ENCODE data around the gene EFNA3. TPM values are rescaled to one million over a fixed set of nuclear protein-coding genes. Genes with fewer than 3 reads are reported as not detected.

Gene EFNA3
- total RNA-seq, 1 experiment from 2014 or later: 2.3 TPM

DNA sequence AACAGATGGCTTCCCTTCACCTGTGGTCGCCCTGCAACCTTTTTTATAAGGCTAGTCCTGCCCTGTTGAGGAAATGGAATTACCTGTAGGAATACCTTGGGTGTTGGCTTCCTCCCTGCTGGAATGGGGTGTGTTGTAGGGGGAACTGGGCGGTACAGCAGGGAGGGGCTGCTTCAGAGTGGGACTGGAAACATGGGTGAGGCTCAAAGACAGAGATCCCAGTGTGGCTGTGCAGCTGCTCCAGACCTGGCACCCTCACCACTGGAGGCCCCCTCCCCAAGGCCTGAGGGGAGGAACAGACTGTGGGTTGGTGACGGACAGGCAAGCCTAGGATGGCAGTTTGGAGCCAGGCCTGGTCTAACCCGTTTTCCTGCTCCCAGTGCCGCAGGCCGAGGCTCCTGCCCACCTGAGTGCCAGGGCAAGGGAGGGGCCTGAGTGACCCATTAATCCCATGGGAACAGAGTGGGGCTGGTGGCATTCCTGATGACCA, 4.5 kb downstream of the EFNA3 start:
- CTCF ChIA-PET: interaction anchor here (0.6 kb wide), 2 partner anchors 12 to 125 kb away, joined by 6 to 7 read pairs; no protein-coding TSS in a partner anchor

DNA sequence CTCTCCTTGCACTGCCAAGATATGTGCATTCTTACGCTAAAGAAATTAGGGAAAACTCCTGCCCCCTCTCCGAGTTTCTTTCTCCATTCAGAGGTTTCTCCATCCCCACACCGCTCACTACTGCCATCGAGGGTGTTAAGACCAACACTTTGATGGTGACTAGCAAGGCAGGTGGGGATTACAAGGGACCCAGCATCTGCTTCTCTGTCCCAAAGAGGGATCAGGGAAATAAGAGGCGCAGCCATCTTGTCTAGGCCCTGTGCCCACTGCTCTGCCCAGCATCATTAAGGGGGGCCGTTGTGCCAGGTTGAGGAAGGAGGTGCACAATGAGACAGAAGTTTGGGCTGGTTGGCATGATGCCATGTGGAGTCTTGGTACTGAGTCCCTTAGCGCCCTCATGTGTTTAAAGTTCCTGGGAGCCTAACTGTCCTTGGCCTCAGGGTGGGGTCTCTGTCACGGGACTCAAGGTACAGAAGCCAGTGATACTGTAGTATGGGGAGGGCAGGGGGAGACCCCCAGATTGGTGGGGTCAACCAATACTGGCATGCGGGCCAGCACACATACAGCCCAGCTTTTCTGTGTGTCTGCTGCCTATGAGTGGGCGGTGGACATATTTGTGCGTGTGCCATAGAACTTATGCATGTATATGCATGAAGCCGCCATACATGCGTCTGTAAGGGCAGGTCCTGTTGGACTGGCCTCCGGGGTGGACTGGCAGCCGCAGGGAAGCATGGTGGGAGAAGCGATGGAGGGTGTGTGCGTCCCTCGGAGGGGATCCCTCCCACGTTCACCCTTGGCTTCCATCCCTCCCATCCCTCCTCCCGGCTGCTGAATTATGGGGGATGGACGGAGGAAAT, 5.5 kb downstream of the EFNA3 start:
- H3K27me3 ChIP-seq (ENCODE audit: control insufficient read depth, insufficient read depth, low read length): peaks cover 9% of the 10 kb centered on the region
- H3K9me3 ChIP-seq (ENCODE audit: control insufficient read depth, insufficient read depth, low read depth, low read length): no peaks in the 10 kb centered on the region
- no peaks in the 10 kb centered on the region; the same call in 1 of the 2 replicates for H3K36me3 ChIP-seq (ENCODE audit: control insufficient read depth, insufficient read depth, low read length)
- TF ChIP-seq, protein P1, sequence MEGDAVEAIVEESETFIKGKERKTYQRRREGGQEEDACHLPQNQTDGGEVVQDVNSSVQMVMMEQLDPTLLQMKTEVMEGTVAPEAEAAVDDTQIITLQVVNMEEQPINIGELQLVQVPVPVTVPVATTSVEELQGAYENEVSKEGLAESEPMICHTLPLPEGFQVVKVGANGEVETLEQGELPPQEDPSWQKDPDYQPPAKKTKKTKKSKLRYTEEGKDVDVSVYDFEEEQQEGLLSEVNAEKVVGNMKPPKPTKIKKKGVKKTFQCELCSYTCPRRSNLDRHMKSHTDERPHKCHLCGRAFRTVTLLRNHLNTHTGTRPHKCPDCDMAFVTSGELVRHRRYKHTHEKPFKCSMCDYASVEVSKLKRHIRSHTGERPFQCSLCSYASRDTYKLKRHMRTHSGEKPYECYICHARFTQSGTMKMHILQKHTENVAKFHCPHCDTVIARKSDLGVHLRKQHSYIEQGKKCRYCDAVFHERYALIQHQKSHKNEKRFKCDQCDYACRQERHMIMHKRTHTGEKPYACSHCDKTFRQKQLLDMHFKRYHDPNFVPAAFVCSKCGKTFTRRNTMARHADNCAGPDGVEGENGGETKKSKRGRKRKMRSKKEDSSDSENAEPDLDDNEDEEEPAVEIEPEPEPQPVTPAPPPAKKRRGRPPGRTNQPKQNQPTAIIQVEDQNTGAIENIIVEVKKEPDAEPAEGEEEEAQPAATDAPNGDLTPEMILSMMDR (IDR thresholded peaks at IDR 0.05): no peak
- TF ChIP-seq POLR2AphosphoS5 (IDR thresholded peaks at IDR 0.05; ENCODE audit: low read depth, low read length): no peak
- no peak for TF ChIP-seq SIN3A (IDR thresholded peaks at IDR 0.05; ENCODE audit: borderline replicate concordance, insufficient read depth, low read depth, low read length)
- no peak for TF ChIP-seq TCF7L2 (IDR thresholded peaks at IDR 0.05; ENCODE audit: low read depth, low read length)
- ChIA-PET POLR2A (interaction anchor here (0.6 kb wide), 1 partner anchor 128 kb away, joined by 9 read pairs; the partner anchor contains the start of gene PBXIP1), CTCF (interaction anchor here (0.7 to 1.5 kb wide), 10 partner anchors 11 to 113 kb away, joined by 3 to 21 read pairs (median 4); partner anchors contain the start of genes EFNA4, KRTCAP2 and SHC1)
- intact Hi-C loops (cut with micrococcal nuclease; ENCODE audit: unreplicated experiment): loop anchor here (1.0 kb wide), 1 partner anchor 21 kb away; the partner anchor contains the start of gene EFNA4
- in situ Hi-C loops (cut with HindIII; ENCODE audit: low pct_unique_long_range_greater_than_20kb, low sequenced_read_pairs): no loop called here
- H3K27ac ChIP-seq (ENCODE audit: low read length): no peak overlapping the region
- H3K4me3 ChIP-seq (ENCODE audit: low read depth in 2 of 2, low read length in 2 of 2): peak overlapping the region; percentile 66 to 75
- ATAC-seq (peak; percentile 13), DNase-seq (ENCODE audit: low read depth, low spot score) (no peak)
- H3K4me1 ChIP-seq (ENCODE audit: control insufficient read depth, insufficient read depth, low read length): peaks cover 21% of the 10 kb centered on the region
- BruUV-seq (replicated peaks): no TSS peak

More for the DNA sequence above, 4.5 kb downstream of the EFNA3 start:
- Histone ChIP-seq H3K27ac (ENCODE audit: low read length) (no peak overlapping the region), H3K9me3 (ENCODE audit: control insufficient read depth, insufficient read depth, low read depth, low read length) (no peaks in the 10 kb centered on the region), H3K4me1 (ENCODE audit: control insufficient read depth, insufficient read depth, low read length) (peaks cover 21% of the 10 kb centered on the region), H3K4me3 (ENCODE audit: low read depth in 2 of 2, low read length in 2 of 2) (no peak overlapping the region), H3K27me3 (ENCODE audit: control insufficient read depth, insufficient read depth, low read length) (peaks cover 9% of the 10 kb centered on the region), H3K36me3 (ENCODE audit: control insufficient read depth, insufficient read depth, low read length) (no peaks in the 10 kb centered on the region; the same call in 1 of the 2 replicates)
- in situ Hi-C loops (cut with HindIII; ENCODE audit: low pct_unique_long_range_greater_than_20kb, low sequenced_read_pairs) (no loop called here), intact Hi-C loops (cut with micrococcal nuclease; ENCODE audit: unreplicated experiment) (no loop called here)
- TF ChIP-seq POLR2AphosphoS5 (IDR thresholded peaks at IDR 0.05; ENCODE audit: low read depth, low read length): no peak
- TF ChIP-seq, protein P1 (IDR thresholded peaks at IDR 0.05): no peak
- no peak for TF ChIP-seq SIN3A (IDR thresholded peaks at IDR 0.05; ENCODE audit: borderline replicate concordance, insufficient read depth, low read depth, low read length)
- TF ChIP-seq, protein P2, sequence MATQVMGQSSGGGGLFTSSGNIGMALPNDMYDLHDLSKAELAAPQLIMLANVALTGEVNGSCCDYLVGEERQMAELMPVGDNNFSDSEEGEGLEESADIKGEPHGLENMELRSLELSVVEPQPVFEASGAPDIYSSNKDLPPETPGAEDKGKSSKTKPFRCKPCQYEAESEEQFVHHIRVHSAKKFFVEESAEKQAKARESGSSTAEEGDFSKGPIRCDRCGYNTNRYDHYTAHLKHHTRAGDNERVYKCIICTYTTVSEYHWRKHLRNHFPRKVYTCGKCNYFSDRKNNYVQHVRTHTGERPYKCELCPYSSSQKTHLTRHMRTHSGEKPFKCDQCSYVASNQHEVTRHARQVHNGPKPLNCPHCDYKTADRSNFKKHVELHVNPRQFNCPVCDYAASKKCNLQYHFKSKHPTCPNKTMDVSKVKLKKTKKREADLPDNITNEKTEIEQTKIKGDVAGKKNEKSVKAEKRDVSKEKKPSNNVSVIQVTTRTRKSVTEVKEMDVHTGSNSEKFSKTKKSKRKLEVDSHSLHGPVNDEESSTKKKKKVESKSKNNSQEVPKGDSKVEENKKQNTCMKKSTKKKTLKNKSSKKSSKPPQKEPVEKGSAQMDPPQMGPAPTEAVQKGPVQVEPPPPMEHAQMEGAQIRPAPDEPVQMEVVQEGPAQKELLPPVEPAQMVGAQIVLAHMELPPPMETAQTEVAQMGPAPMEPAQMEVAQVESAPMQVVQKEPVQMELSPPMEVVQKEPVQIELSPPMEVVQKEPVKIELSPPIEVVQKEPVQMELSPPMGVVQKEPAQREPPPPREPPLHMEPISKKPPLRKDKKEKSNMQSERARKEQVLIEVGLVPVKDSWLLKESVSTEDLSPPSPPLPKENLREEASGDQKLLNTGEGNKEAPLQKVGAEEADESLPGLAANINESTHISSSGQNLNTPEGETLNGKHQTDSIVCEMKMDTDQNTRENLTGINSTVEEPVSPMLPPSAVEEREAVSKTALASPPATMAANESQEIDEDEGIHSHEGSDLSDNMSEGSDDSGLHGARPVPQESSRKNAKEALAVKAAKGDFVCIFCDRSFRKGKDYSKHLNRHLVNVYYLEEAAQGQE (IDR thresholded peaks at IDR 0.05; ENCODE audit: insufficient read depth in 1 of 2, low read depth in 2 of 2, low read length in 1 of 2): no peak
- TF ChIP-seq TCF7L2 (IDR thresholded peaks at IDR 0.05; ENCODE audit: low read depth, low read length): no peak
- POLR2A ChIA-PET: interaction anchor here (0.6 kb wide), 2 partner anchors 89 to 144 kb away, joined by 4 to 9 read pairs; no protein-coding TSS in a partner anchor
- DNase-seq (ENCODE audit: low read depth, low spot score) (no peak), ATAC-seq (no peak)
- BruUV-seq (replicated peaks): no TSS peak

Measured in Panc1 (cell line).